GM18907 (cell line): ENCODE results near the gene MLXIP.

Experiments used
- ATAC-seq: cut with Tn5 transposase; IDR thresholded peaks from one replicate; pipeline ENCODE4 v1.9.1; 2021; ENCODE audit warnings: mild to moderate bottlenecking, moderate library complexity; ENCODE audit not compliant: unreplicated experiment

The MLXIP gene

GRCh38 chr12:122141911-122142725 lies 63.6 kb downstream of the MLXIP start:
- ATAC-seq = no peak

DNA sequence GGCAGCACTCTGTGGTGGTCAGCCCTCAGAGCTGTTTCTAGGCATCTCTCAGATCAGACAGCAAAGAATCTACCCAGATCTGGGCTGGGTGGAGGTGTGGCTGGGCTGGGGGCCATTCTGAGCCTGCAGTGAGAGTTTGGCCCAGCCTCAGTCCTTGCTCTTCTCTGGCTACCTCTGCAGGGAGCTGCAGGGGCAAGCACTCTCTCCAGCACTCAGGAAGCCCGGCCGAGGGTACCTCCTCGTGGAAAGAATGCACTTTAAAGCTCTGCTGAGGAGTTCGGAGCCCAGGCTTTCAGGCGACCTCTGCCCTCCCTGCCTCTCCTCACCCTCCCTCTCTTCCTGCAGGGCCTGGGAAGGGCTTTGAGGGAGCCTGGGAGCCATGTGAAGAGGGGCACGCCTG lies 64.3 kb downstream of the MLXIP start:
- no peak for ATAC-seq

GRCh38 chr12:122144885-122145284 lies 66.3 kb downstream of the MLXIP start:
- no peak for ATAC-seq

DNA sequence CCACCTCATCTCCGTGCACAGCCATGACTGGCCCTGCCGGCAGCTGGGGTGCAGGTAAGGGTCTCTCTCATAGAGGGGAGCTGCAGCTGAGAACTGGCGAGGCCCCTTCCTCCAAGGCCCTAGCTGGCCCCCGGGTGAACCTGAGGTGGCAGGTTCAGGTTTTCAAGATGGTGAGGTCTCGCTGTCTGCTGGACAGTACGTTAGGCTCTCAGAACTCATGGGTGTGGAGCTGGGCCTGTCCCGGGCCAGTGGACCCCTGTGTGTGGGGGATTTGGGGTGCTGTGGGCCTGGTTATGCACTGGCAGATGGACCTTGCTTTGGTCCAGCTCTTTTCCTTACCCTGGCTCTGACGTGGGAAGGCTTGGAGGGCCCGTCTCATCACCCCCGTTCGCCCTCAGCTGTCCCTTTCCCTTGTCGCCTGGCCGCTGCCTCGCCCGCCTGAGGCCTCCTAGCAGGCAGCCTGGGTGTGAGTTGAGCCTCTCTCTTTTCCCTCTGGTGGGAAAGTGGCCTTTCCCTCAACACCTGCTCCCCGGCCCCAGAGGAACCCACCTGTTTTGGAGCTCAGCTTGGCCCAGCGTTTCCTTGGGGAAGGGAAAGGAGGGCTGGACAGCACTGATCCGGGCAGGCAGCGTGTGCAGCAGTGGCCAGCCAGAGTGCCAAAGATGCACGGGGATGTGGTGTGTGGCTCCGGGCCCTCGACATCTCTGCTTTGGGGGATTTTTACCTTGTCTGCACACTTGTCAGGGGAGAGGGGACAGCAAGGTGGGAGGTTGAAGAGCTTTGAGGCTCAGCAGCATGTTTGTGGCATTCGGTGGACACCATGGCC lies 67.2 kb downstream of the MLXIP start:
- ATAC-seq = no peak

- ATAC-seq = no peak
These were observed 69.1 kb downstream of the MLXIP start for GRCh38 chr12:122147514-122148290.

GRCh38 chr12:122148657-122149056 lies 70.1 kb downstream of the MLXIP start:
- no peak for ATAC-seq

DNA sequence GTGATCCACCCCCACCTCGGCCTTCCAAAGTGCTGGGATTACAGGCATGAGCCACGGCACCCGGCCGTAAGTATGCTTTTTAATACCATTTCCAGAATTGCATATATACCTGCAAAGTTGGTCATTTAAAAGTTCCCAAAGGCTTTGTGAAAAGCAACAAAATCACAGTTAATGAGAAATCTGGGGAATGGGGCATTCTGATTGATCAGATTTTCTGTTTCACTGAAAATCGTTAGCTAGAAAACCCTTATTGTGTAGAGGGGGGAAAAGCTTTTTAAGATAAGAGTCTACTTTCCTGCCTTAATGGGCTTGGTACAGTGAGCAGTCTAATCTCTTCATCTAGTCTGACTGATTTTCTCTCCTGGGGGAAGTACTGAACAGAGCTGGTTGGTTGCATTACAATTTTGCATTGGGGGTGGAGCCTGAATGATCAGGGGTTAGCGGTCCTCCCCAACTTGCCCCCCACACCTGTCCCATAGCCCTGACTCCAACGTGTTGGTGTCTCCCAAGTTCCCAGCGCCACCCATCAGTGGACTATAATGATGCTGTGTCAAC lies 71.6 kb downstream of the MLXIP start:
- no peak for ATAC-seq

DNA sequence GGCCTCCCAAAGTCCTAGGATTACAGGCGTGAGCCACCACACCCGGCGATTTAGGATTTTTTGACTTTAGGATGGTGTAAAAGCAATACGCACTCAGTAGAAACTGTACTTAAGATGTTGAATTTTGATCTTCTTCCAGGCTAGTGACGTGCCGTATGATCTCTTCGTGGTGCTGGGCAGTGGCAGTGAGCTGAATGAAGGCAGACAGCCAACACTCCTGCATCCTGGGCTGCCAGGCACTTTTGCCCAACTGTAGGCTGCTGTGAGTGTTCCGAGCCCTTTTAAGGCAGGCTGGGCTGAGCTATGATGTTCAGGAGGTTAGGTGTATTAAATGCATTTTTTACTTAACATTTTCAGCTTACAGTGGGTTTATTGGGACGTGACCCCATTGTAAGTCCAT lies 74.2 kb downstream of the MLXIP start:
- no peak for ATAC-seq

- no peak for ATAC-seq
These were observed 77.1 kb downstream of the MLXIP start for GRCh38 chr12:122155705-122156104.

DNA sequence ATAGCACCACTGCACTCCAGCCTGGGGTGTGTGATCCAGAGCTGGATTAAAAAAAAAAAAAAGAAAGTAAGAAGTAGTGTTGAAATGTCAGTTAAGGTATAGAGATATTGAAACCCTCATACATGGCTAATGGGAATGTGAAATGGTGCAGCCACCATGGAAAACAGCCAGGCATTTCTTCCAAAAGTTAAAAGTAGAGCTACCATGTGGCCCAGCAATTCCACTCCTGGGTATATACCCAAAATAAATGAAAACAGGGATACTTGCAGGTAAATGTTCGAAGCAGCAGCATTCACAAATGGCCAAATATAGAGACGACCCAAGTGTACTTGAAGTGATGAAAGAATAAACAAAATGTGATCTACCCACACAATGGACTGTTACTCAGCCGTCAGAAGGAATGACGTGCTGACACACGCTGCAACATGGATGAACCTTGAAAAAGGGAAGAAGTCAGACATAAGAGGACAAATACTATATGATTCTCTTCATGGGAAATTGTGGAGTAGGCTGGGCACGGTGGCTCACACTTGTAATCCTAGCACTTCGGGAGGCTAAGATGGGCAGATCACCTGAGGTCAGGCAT lies 80.2 kb downstream of the MLXIP start:
- ATAC-seq = no peak

GRCh38 chr12:122159882-122160281 lies 81.3 kb downstream of the MLXIP start:
- ATAC-seq = no peak

DNA sequence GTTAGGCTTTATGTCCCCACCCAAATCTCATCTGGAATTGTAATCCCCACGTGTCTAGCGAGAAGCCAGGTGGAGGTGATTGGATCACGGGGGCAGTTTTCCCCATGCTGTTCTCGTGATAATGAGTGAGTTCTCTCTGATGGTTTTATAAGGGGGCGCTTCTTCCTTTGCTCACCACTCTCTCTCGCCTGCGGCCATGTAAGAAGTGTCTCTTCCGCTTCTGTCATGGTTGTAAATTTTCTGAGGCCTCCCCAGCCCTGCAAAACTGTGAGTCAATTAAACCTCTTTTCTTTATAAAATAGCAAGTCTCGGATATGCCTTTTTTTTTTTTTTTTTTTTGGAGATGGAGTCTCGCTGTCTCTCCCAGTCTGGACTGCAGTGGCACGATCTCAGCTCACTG lies 82.2 kb downstream of the MLXIP start:
- ATAC-seq = no peak

DNA sequence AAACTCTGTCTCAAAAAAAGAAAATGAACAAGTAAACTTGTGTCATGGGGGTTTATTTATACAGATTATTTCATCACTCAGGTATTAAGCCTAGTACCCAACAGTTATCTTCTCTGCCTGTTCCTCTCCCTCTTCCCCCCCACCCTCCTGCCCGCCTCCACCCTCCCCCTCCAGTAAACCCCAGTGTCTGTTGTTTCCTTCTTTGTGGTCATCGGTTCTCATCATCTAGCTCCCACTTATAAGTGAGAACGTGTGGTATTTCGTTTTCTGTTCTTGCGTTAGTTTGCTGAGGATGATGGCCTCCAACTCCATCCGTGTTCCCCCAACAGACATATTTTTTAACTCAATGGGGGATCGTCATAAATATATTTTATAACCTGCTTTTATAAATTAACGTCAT lies 83.1 kb downstream of the MLXIP start:
- ATAC-seq = no peak

DNA sequence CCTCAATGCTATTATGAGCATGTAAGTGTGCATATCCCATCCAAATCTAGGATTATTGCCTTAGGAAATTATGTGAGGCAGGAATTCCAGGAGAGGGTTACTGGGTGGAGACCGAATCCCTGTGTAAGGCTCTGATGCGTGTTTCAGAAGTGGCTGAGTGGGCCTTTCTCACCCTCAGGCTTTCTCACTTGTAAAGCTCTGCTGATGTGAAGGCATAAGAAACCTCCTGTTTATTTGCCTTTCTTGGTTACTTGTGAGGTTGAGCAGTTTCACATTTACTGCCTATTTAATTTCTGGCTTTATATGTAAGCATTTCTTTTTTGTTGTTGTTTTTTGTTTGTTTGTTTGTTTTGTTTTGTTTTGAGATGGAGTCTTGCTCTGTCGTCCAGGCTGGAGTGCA lies 84.4 kb downstream of the MLXIP start:
- no peak for ATAC-seq

- no peak for ATAC-seq
These were observed 88.1 kb downstream of the MLXIP start for GRCh38 chr12:122166422-122167349.

DNA sequence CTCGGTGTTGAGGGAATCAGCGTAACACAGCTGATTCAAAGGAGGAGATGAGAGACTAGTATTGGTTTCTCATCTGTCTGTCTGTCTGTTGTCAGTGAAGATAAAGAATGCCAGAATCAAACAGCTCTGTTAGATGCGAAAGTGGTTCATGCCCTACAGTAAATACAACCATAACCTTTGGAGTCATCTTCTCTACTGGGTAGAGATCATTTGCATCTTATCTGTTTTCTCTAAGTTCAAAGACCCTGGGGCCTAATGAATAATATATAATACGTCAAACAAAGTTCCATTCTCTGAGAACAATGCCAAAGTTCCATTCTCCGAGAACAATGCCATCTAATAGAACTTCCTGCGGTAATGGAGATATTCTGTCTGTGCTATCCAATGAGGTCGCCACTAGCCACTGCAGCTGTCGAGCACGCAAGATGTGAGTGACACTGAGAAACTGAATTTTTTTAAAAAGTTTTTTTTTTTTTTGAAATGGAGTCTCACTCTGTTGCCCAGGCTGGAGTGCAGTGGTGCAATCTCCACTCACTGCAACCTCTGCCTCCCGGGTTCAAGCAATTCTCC lies 88.9 kb downstream of the MLXIP start:
- no peak for ATAC-seq

- ATAC-seq = no peak
These were observed 89.9 kb downstream of the MLXIP start for GRCh38 chr12:122168492-122168891.

GRCh38 chr12:122171399-122171798 lies 92.8 kb downstream of the MLXIP start:
- ATAC-seq = no peak

GRCh38 chr12:122172262-122172939 lies 93.8 kb downstream of the MLXIP start:
- ATAC-seq = no peak
